Glutamatergic neuron (in vitro differentiated cells): ENCODE data around the gene POR. TPM values are rescaled to one million over a fixed set of nuclear protein-coding genes. Genes with fewer than 3 reads are reported as not detected.

Source experiments
- DNase-seq: peaks from one replicate; pipeline ENCODE4 v3.0.0; 2022
- H3K27ac Mint-ChIP-seq: one replicate; pipeline ENCODE4 v1.8.0; 2020; ENCODE audit warnings: mild to moderate bottlenecking, mixed read lengths, inconsistent platforms; ENCODE audit not compliant: unreplicated experiment
- H3K27me3 Mint-ChIP-seq: one replicate; pipeline ENCODE4 v1.8.0; 2020; ENCODE audit warnings: mild to moderate bottlenecking, moderate library complexity, mixed read lengths, inconsistent platforms; ENCODE audit not compliant: unreplicated experiment
- H3K36me3 Mint-ChIP-seq: one replicate; pipeline ENCODE4 v1.8.0; 2020; ENCODE audit warnings: mild to moderate bottlenecking, mixed read lengths, inconsistent platforms; ENCODE audit not compliant: unreplicated experiment
- H3K4me1 Mint-ChIP-seq: one replicate; pipeline ENCODE4 v1.8.0; 2020; ENCODE audit warnings: mild to moderate bottlenecking, low read depth, mixed read lengths, inconsistent platforms; ENCODE audit not compliant: unreplicated experiment
- H3K4me3 Mint-ChIP-seq: one replicate; pipeline ENCODE4 v1.8.0; 2020; ENCODE audit warnings: mild to moderate bottlenecking, mixed read lengths, inconsistent platforms; ENCODE audit not compliant: unreplicated experiment
- H3K9me3 Mint-ChIP-seq: one replicate; pipeline ENCODE4 v1.8.0; 2020; ENCODE audit warnings: mild to moderate bottlenecking, moderate library complexity, mixed read lengths, inconsistent platforms; ENCODE audit not compliant: unreplicated experiment
- CTCF ChIP-seq: fragments of 200-600 bp; sonication (generic); IDR thresholded peaks from one replicate; pipeline ENCODE4 v1.5.0; 2021; ENCODE audit not compliant: partially characterized antibody, unreplicated experiment
- total RNA-seq: library from RNA; stranded (reverse); fragmentation: NEBNext Ultra II Directional; extraction: Animal tissue kit (Norgen Biotek cat#: 25700); gene quantifications from one replicate; pipeline ENCODE4 v1.2.1, GENCODE V29; 2021; ENCODE audit not compliant: unreplicated experiment

The POR gene
- total RNA-seq, 1 donor from 2014 or later = 119 TPM

GRCh38 chr7:75925717-75926435 is 10.9 kb downstream of the POR start:
- no peak overlapping the region for H3K4me3 Mint-ChIP-seq
- DNase-seq = no peak
- peaks cover 5% of the 10 kb centered on the region for H3K27me3 Mint-ChIP-seq
- no peak overlapping the region for H3K27ac Mint-ChIP-seq
- no peaks in the 10 kb centered on the region for H3K9me3 Mint-ChIP-seq
- no peaks in the 10 kb centered on the region for H3K36me3 Mint-ChIP-seq
- TF ChIP-seq CTCF = no peak
- H3K4me1 Mint-ChIP-seq = no peaks in the 10 kb centered on the region

DNA sequence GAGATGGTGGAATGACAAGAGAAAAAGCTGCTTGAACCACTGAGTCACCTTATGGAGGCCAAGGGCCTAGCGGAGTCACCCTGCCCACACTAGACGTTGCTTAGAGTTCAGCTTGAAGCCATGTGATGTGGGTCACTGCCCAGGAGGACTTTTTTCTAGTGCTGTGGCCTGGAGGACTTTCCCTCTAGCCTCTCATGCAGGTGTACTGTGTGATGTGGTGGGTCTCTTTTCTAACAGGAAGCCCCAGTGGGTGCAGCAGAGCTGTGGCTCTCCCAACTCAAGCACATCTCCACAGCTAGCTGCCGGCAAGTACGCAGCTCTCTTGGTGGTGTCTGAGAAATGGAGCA is 13.6 kb downstream of the POR start:
- H3K36me3 Mint-ChIP-seq = no peaks in the 10 kb centered on the region
- H3K9me3 Mint-ChIP-seq = peaks cover 2% of the 10 kb centered on the region
- TF ChIP-seq CTCF = no peak
- peaks cover 12% of the 10 kb centered on the region for H3K27me3 Mint-ChIP-seq
- no peak for DNase-seq
- H3K4me1 Mint-ChIP-seq = peaks cover 8% of the 10 kb centered on the region
- H3K4me3 Mint-ChIP-seq = no peak overlapping the region
- no peak overlapping the region for H3K27ac Mint-ChIP-seq

DNA sequence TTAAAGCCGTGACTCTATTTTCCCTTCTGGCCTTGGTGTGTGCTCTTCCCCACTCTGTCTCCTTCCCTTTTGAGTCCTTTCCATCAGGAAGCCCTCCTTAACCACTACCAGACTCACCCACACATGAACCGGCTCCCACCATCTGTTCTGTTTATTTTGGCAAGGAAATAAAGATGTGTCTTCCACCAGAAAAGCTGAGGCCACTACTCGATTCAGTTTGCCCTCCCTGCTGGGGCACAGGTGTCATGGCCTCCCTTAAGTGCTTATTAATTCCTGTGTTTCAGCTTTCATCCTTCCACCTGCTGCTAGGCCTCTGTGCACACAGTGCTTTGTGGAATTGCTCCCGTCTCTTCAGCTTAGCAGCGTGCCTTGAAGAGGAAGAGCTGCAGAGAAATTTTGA is 16.7 kb downstream of the POR start:
- no peaks in the 10 kb centered on the region for H3K36me3 Mint-ChIP-seq
- H3K4me1 Mint-ChIP-seq = peaks cover 16% of the 10 kb centered on the region
- TF ChIP-seq CTCF = no peak
- H3K4me3 Mint-ChIP-seq = peak overlapping the region; percentile 66
- peak; percentile 71 for DNase-seq
- H3K27me3 Mint-ChIP-seq = peaks cover 14% of the 10 kb centered on the region
- peaks cover 4% of the 10 kb centered on the region for H3K9me3 Mint-ChIP-seq
- H3K27ac Mint-ChIP-seq = peak overlapping the region; percentile 94

- peak overlapping the region; percentile 88 for H3K27ac Mint-ChIP-seq
- peak; percentile 65 for DNase-seq
- H3K4me3 Mint-ChIP-seq = peak overlapping the region; percentile 28
- peaks cover 8% of the 10 kb centered on the region for H3K27me3 Mint-ChIP-seq
- H3K36me3 Mint-ChIP-seq = no peaks in the 10 kb centered on the region
- no peak for TF ChIP-seq CTCF
- H3K4me1 Mint-ChIP-seq = peaks cover 17% of the 10 kb centered on the region
- H3K9me3 Mint-ChIP-seq = peaks cover 7% of the 10 kb centered on the region
These were observed 23.2 kb downstream of the POR start for GRCh38 chr7:75937958-75938786.

- no peak for DNase-seq
- Mint-ChIP-seq H3K4me3 (no peak overlapping the region), H3K36me3 (no peaks in the 10 kb centered on the region), H3K27ac (peak overlapping the region; percentile 57), H3K4me1 (peaks cover 14% of the 10 kb centered on the region), H3K27me3 (peaks cover 7% of the 10 kb centered on the region), H3K9me3 (peaks cover 7% of the 10 kb centered on the region)
- no peak for TF ChIP-seq CTCF
These were observed 24.0 kb downstream of the POR start for GRCh38 chr7:75938921-75939320.
